Measurements from ENCODE around the gene CYP3A7.

The CYP3A7 gene

GRCh38 chr7:99672573-99672972 lies 62.4 kb downstream of the CYP3A7 start:
- no peak overlapping the region for H3K4ac ChIP-seq (ENCODE audit: low read depth in 1 of 2, low read length in 2 of 2)

GRCh38 chr7:99669782-99670181 lies 65.2 kb downstream of the CYP3A7 start:
- WGBS, result 93% methylated on average over 2 of the region's 3 CpGs
- no peak overlapping the region for H3K4me3 ChIP-seq (ENCODE audit: insufficient read depth in 1 of 2, low read depth in 1 of 2, low read length in 2 of 2)
- no peak overlapping the region for H3K23ac ChIP-seq (ENCODE audit: low read length in 2 of 2)

More at GRCh38 chr7:99672573-99672972, 62.4 kb downstream of the CYP3A7 start:
- H3K4me2 ChIP-seq (ENCODE audit: low read length, poor library complexity, severe bottlenecking), result no peak overlapping the region
- H3K27me3 ChIP-seq (ENCODE audit: control insufficient read depth in 1 of 2, insufficient read depth in 1 of 2, low read length in 2 of 2), result no peaks in the 10 kb centered on the region
- H2AFZ ChIP-seq (ENCODE audit: low read depth, low read length), result no peak overlapping the region
- H4K8ac ChIP-seq (ENCODE audit: low read length), result no peak overlapping the region
- 93% methylated on average over 7 of the region's 7 CpGs for WGBS
- H3K9me3 ChIP-seq (ENCODE audit: control insufficient read depth, low read length), result no peaks in the 10 kb centered on the region
- H4K91ac ChIP-seq (ENCODE audit: low read length), result no peak overlapping the region
- peaks cover 0 to 49% of the 10 kb centered on the region in 2 experiments for H3K36me3 ChIP-seq (ENCODE audit: control insufficient read depth in 1 of 2, insufficient read depth in 2 of 2, low read depth in 1 of 2, low read length in 2 of 2)
- H3K27ac ChIP-seq (ENCODE audit: low read length, poor library complexity, severe bottlenecking), result no peak overlapping the region
- H3K18ac ChIP-seq (ENCODE audit: low read depth in 1 of 2, low read length in 2 of 2), result no peak overlapping the region
- H2BK15ac ChIP-seq (ENCODE audit: low read depth, poor library complexity, severe bottlenecking), result no peak overlapping the region
- H2AK5ac ChIP-seq (ENCODE audit: low read length, severe bottlenecking), result no peak overlapping the region
- H3K4me3 ChIP-seq (ENCODE audit: insufficient read depth in 1 of 2, low read depth in 1 of 2, low read length in 2 of 2), result no peak overlapping the region
- H2BK5ac ChIP-seq (ENCODE audit: low read depth, low read length, poor library complexity, severe bottlenecking), result no peak overlapping the region
- DNase-seq, result no peak
- no peak overlapping the region for H2BK120ac ChIP-seq (ENCODE audit: low read depth, low read length)
- no peak overlapping the region for H3K14ac ChIP-seq (ENCODE audit: low read length in 2 of 2)
- no peak overlapping the region for H3K23ac ChIP-seq (ENCODE audit: low read length in 2 of 2)
- H3K4me1 ChIP-seq (ENCODE audit: control insufficient read depth, insufficient read depth, low read depth, low read length), result no peaks in the 10 kb centered on the region
- no peak overlapping the region for H3K9ac ChIP-seq (ENCODE audit: low read length)
- H2BK12ac ChIP-seq (ENCODE audit: low read length in 2 of 2), result no peak overlapping the region
- no peaks in the 10 kb centered on the region for H3K79me1 ChIP-seq (replicated peaks; ENCODE audit: low read length, poor library complexity, severe bottlenecking)

GRCh38 chr7:99668541-99668940 lies 66.5 kb downstream of the CYP3A7 start:
- Histone ChIP-seq H2AFZ (ENCODE audit: low read depth, low read length) (no peak overlapping the region), H3K27me3 (ENCODE audit: control insufficient read depth in 1 of 2, insufficient read depth in 1 of 2, low read length in 2 of 2) (no peaks in the 10 kb centered on the region), H3K9me3 (ENCODE audit: control insufficient read depth, low read length) (peaks cover 7% of the 10 kb centered on the region), H2BK5ac (ENCODE audit: low read depth, low read length, poor library complexity, severe bottlenecking) (no peak overlapping the region), H3K4me3 (ENCODE audit: insufficient read depth in 1 of 2, low read depth in 1 of 2, low read length in 2 of 2) (no peak overlapping the region), H2BK15ac (ENCODE audit: low read depth, poor library complexity, severe bottlenecking) (no peak overlapping the region), H4K91ac (ENCODE audit: low read length) (no peak overlapping the region), H3K4ac (ENCODE audit: low read depth in 1 of 2, low read length in 2 of 2) (no peak overlapping the region), H2BK120ac (ENCODE audit: low read depth, low read length) (no peak overlapping the region), H3K23ac (ENCODE audit: low read length in 2 of 2) (no peak overlapping the region), H2AK5ac (ENCODE audit: low read length, severe bottlenecking) (no peak overlapping the region), H3K79me1 (replicated peaks; ENCODE audit: low read length, poor library complexity, severe bottlenecking) (no peaks in the 10 kb centered on the region), H3K4me1 (ENCODE audit: control insufficient read depth, insufficient read depth, low read depth, low read length) (no peaks in the 10 kb centered on the region), H3K4me2 (ENCODE audit: low read length, poor library complexity, severe bottlenecking) (no peak overlapping the region), H3K18ac (ENCODE audit: low read depth in 1 of 2, low read length in 2 of 2) (no peak overlapping the region), H2BK12ac (ENCODE audit: low read length in 2 of 2) (no peak overlapping the region), H3K14ac (ENCODE audit: low read length in 2 of 2) (no peak overlapping the region), H3K36me3 (ENCODE audit: control insufficient read depth in 1 of 2, insufficient read depth in 2 of 2, low read depth in 1 of 2, low read length in 2 of 2) (peaks cover 0 to 61% of the 10 kb centered on the region in 2 experiments), H3K27ac (ENCODE audit: low read length, poor library complexity, severe bottlenecking) (no peak overlapping the region), H4K8ac (ENCODE audit: low read length) (no peak overlapping the region), H3K9ac (ENCODE audit: low read length) (no peak overlapping the region)
- DNase-seq, result no peak
- 94% methylated on average over 8 of the region's 8 CpGs for WGBS

More at GRCh38 chr7:99669782-99670181, 65.2 kb downstream of the CYP3A7 start:
- H3K9me3 ChIP-seq (ENCODE audit: control insufficient read depth, low read length), result no peaks in the 10 kb centered on the region
- no peak overlapping the region for H2BK5ac ChIP-seq (ENCODE audit: low read depth, low read length, poor library complexity, severe bottlenecking)
- H3K4me1 ChIP-seq (ENCODE audit: control insufficient read depth, insufficient read depth, low read depth, low read length), result no peaks in the 10 kb centered on the region
- H3K79me1 ChIP-seq (replicated peaks; ENCODE audit: low read length, poor library complexity, severe bottlenecking), result no peaks in the 10 kb centered on the region
- no peak overlapping the region for H2AK5ac ChIP-seq (ENCODE audit: low read length, severe bottlenecking)
- no peak overlapping the region for H3K4me2 ChIP-seq (ENCODE audit: low read length, poor library complexity, severe bottlenecking)
- no peak overlapping the region for H3K18ac ChIP-seq (ENCODE audit: low read depth in 1 of 2, low read length in 2 of 2)
- H3K27ac ChIP-seq (ENCODE audit: low read length, poor library complexity, severe bottlenecking), result no peak overlapping the region
- DNase-seq, result no peak
- no peak overlapping the region for H2AFZ ChIP-seq (ENCODE audit: low read depth, low read length)
- peaks cover 0 to 58% of the 10 kb centered on the region in 2 experiments for H3K36me3 ChIP-seq (ENCODE audit: control insufficient read depth in 1 of 2, insufficient read depth in 2 of 2, low read depth in 1 of 2, low read length in 2 of 2)
- no peak overlapping the region for H3K14ac ChIP-seq (ENCODE audit: low read length in 2 of 2)
- H4K91ac ChIP-seq (ENCODE audit: low read length), result no peak overlapping the region
- H3K4ac ChIP-seq (ENCODE audit: low read depth in 1 of 2, low read length in 2 of 2), result no peak overlapping the region
- H3K27me3 ChIP-seq (ENCODE audit: control insufficient read depth in 1 of 2, insufficient read depth in 1 of 2, low read length in 2 of 2), result no peaks in the 10 kb centered on the region
- no peak overlapping the region for H2BK120ac ChIP-seq (ENCODE audit: low read depth, low read length)
- no peak overlapping the region for H4K8ac ChIP-seq (ENCODE audit: low read length)
- H2BK12ac ChIP-seq (ENCODE audit: low read length in 2 of 2), result no peak overlapping the region
- no peak overlapping the region for H2BK15ac ChIP-seq (ENCODE audit: low read depth, poor library complexity, severe bottlenecking)
- no peak overlapping the region for H3K9ac ChIP-seq (ENCODE audit: low read length)

GRCh38 chr7:99667179-99667578 lies 67.8 kb downstream of the CYP3A7 start:
- no peak overlapping the region for H2BK12ac ChIP-seq (ENCODE audit: low read length in 2 of 2)
- no peak overlapping the region for H2BK120ac ChIP-seq (ENCODE audit: low read depth, low read length)
- H3K4me2 ChIP-seq (ENCODE audit: low read length, poor library complexity, severe bottlenecking), result no peak overlapping the region
- no peak overlapping the region for H2BK15ac ChIP-seq (ENCODE audit: low read depth, poor library complexity, severe bottlenecking)
- no peak overlapping the region for H3K4ac ChIP-seq (ENCODE audit: low read depth in 1 of 2, low read length in 2 of 2)
- no peaks in the 10 kb centered on the region for H3K27me3 ChIP-seq (ENCODE audit: control insufficient read depth in 1 of 2, insufficient read depth in 1 of 2, low read length in 2 of 2)
- H3K14ac ChIP-seq (ENCODE audit: low read length in 2 of 2), result no peak overlapping the region
- no peak overlapping the region for H4K91ac ChIP-seq (ENCODE audit: low read length)
- H4K8ac ChIP-seq (ENCODE audit: low read length), result no peak overlapping the region
- H3K79me1 ChIP-seq (replicated peaks; ENCODE audit: low read length, poor library complexity, severe bottlenecking), result peaks cover 1% of the 10 kb centered on the region
- no peak overlapping the region for H2BK5ac ChIP-seq (ENCODE audit: low read depth, low read length, poor library complexity, severe bottlenecking)
- H3K23ac ChIP-seq (ENCODE audit: low read length in 2 of 2), result no peak overlapping the region
- no peak overlapping the region for H3K18ac ChIP-seq (ENCODE audit: low read depth in 1 of 2, low read length in 2 of 2)
- peaks cover 0 to 64% of the 10 kb centered on the region in 2 experiments for H3K36me3 ChIP-seq (ENCODE audit: control insufficient read depth in 1 of 2, insufficient read depth in 2 of 2, low read depth in 1 of 2, low read length in 2 of 2)
- no peak for DNase-seq
- no peak overlapping the region for H3K4me3 ChIP-seq (ENCODE audit: insufficient read depth in 1 of 2, low read depth in 1 of 2, low read length in 2 of 2)
- no peak overlapping the region for H3K27ac ChIP-seq (ENCODE audit: low read length, poor library complexity, severe bottlenecking)
- H3K9me3 ChIP-seq (ENCODE audit: control insufficient read depth, low read length), result peaks cover 7% of the 10 kb centered on the region
- H3K4me1 ChIP-seq (ENCODE audit: control insufficient read depth, insufficient read depth, low read depth, low read length), result no peaks in the 10 kb centered on the region
- 57% methylated on average over 1 of the region's 2 CpGs for WGBS
- H3K9ac ChIP-seq (ENCODE audit: low read length), result no peak overlapping the region
- no peak overlapping the region for H2AFZ ChIP-seq (ENCODE audit: low read depth, low read length)
- H2AK5ac ChIP-seq (ENCODE audit: low read length, severe bottlenecking), result no peak overlapping the region
